MM.1S (cell line): Measurements from ENCODE around the gene PTGES3.

Experiments used
- CTCF ChIP-seq: fragments of 300-600 bp; sonication (generic); IDR thresholded peaks from 2 replicates; pipeline ENCODE4 v1.5.1; 2016; ENCODE audit warnings: antibody characterized with exemption, low read length, mixed read lengths
- EZH2 ChIP-seq: fragments of 300-600 bp; sonication (generic); optimal IDR thresholded peaks from 2 replicates; pipeline ENCODE3; 2017; ENCODE audit warnings: low read depth, mild to moderate bottlenecking, antibody characterized with exemption, low read length, mixed read lengths

- TF ChIP-seq CTCF, result peak; percentile 33
- TF ChIP-seq EZH2, result no peak
Measured at GRCh38 chr12:56634837-56635791, 53.0 kb downstream of the PTGES3 start.
